Left lung (tissue), 10 donors: ENCODE measurements around the gene PSMD1. TPM values are rescaled to one million over a fixed set of nuclear protein-coding genes. Genes with fewer than 3 reads are reported as not detected.

Source experiments
- ATAC-seq: fragments of 200-7000 bp; cut with Tn5 transposase; one replicate; pipeline ENCODE4 v1.9.1; 2020; ENCODE audit warnings: moderate library complexity
- DNase-seq, 4 donors: peaks; one replicate each; pipeline ENCODE4 v3.0.0-alpha.2; 2013 to 2020
- H3K27ac ChIP-seq, 2 donors: fragments of 200-600 bp; sonication (generic) in 1 of 2; one replicate each; pipeline versions ENCODE4 v1.5.0 to v1.8.0; 2020 to 2021
- H3K27me3 ChIP-seq, 2 donors: fragments of 200-600 bp; sonication (generic) in 1 of 2; one replicate each; pipeline versions ENCODE4 v1.5.0 to v1.8.0; 2020 to 2021
- H3K36me3 ChIP-seq, 2 donors: fragments of 200-600 bp; sonication (generic) in 1 of 2; one replicate each; pipeline versions ENCODE4 v1.5.0 to v1.8.0; 2020 to 2021
- H3K4me1 ChIP-seq, 2 donors: fragments of 200-600 bp; one replicate each; pipeline ENCODE4 v1.8.0; 2021
- H3K4me3 ChIP-seq, 2 donors: fragments of 200-600 bp; sonication (generic) in 1 of 2; one replicate each; pipeline versions ENCODE4 v1.5.0 to v1.8.0; 2020 to 2021; ENCODE audit warnings: mild to moderate bottlenecking in 1 of 2
- H3K9me3 ChIP-seq, 2 donors: fragments of 200-600 bp; sonication (generic) in 1 of 2; one replicate each; pipeline versions ENCODE4 v1.5.0 to v1.8.0; 2020 to 2021
- intact Hi-C, 2 donors: fragments of 100-400 bp; cut with DNase I; formaldehyde crosslinking; loops; one replicate each; pipeline versions ENCODE4 v1.11.2 to v1.14.2; 2022
- polyA plus RNA-seq, 6 donors: library from polyadenylated mRNA; unstranded; fragments of 120-200 nt; gene quantifications; one replicate each; pipeline ENCODE4 v1.2.1, GENCODE V29; 2013; ENCODE audit not compliant: insufficient read length in 6 of 6
- total RNA-seq, 2 donors: library from RNA; stranded (reverse); fragmentation: NEBNext Ultra II Directional; extraction: Animal tissue kit (Norgen Biotek cat#: 25700); gene quantifications; one replicate each; pipeline ENCODE4 v1.2.1, GENCODE V29; 2021
- TF ChIP-seq, protein P1 (sequence below), 2 donors: fragments of 200-600 bp; sonication (generic) in 1 of 2; IDR thresholded peaks; one replicate each; pipeline versions ENCODE4 v1.5.0 to v1.8.0; 2021; ENCODE audit warnings: antibody characterized with exemption in 2 of 2
- donor health status: DM: no; HTN: yes; CAD: no.
- donor health status: DM: no; HTN: no; CAD: no.

Gene PSMD1
- total and polyA plus RNA-seq, 8 donors = 62.9 to 118 (median 75.9) TPM

GRCh38 chr2:231184319-231184718 lies 127.7 kb downstream of the PSMD1 start:
- intact Hi-C loops = no loop called here
- H3K4me3 ChIP-seq = no peak overlapping the region
- peaks cover 0 to 42% of the 10 kb centered on the region in 2 donors for H3K4me1 ChIP-seq
- no peaks in the 10 kb centered on the region for H3K36me3 ChIP-seq
- no peaks in the 10 kb centered on the region for H3K27me3 ChIP-seq
- no peaks in the 10 kb centered on the region for H3K9me3 ChIP-seq
- TF ChIP-seq, protein P1, sequence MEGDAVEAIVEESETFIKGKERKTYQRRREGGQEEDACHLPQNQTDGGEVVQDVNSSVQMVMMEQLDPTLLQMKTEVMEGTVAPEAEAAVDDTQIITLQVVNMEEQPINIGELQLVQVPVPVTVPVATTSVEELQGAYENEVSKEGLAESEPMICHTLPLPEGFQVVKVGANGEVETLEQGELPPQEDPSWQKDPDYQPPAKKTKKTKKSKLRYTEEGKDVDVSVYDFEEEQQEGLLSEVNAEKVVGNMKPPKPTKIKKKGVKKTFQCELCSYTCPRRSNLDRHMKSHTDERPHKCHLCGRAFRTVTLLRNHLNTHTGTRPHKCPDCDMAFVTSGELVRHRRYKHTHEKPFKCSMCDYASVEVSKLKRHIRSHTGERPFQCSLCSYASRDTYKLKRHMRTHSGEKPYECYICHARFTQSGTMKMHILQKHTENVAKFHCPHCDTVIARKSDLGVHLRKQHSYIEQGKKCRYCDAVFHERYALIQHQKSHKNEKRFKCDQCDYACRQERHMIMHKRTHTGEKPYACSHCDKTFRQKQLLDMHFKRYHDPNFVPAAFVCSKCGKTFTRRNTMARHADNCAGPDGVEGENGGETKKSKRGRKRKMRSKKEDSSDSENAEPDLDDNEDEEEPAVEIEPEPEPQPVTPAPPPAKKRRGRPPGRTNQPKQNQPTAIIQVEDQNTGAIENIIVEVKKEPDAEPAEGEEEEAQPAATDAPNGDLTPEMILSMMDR (IDR thresholded peaks at IDR 0.05) = no peak
- H3K27ac ChIP-seq = no peak overlapping the region
- ATAC-seq (no peak), DNase-seq (no peak)

- Histone ChIP-seq H3K9me3 (no peaks in the 10 kb centered on the region), H3K4me1 (peaks cover 0 to 34% of the 10 kb centered on the region in 2 donors), H3K4me3 (no peak overlapping the region), H3K36me3 (no peaks in the 10 kb centered on the region), H3K27ac (no peak overlapping the region), H3K27me3 (peaks cover 0 to 4% of the 10 kb centered on the region in 2 donors)
- no peak for DNase-seq
- TF ChIP-seq, protein P1 (IDR thresholded peaks at IDR 0.05) = no peak
- ATAC-seq = no peak
- intact Hi-C loops = loop anchor here in 1 of 2 donors (5.0 kb wide), 1 partner anchor 73 kb away; no protein-coding TSS in a partner anchor
These were observed 128.5 kb downstream of the PSMD1 start for GRCh38 chr2:231185050-231185725.

DNA sequence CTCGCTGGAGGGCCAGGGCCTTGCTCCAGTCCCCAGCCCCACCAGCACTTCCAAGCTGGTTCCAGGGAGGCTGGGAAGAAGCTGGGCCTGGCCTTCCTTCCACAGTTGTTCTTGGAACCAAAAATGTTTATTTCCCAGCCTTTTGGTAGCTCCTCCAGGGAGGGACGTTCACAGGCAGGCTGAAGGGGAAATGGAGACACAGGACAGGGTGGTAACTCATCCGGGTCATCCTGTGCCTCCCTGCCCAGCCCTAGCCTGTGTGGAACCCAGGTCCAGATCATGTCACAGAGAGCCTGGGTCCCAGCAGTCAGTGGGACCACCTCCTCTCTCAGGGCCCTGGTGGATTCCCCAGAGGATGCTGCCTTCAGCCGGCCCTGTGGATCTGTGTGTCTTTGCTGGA lies 129.2 kb downstream of the PSMD1 start:
- H3K4me3 ChIP-seq = no peak overlapping the region
- no peak overlapping the region for H3K27ac ChIP-seq
- peaks cover 4 to 34% of the 10 kb centered on the region in 2 donors for H3K4me1 ChIP-seq
- DNase-seq (no peak), ATAC-seq (no peak)
- no peaks in the 10 kb centered on the region for H3K36me3 ChIP-seq
- intact Hi-C loops = loop anchor here in 1 of 2 donors (5.0 kb wide), 1 partner anchor 74 kb away; no protein-coding TSS in a partner anchor
- no peaks in the 10 kb centered on the region for H3K9me3 ChIP-seq
- peaks cover 0 to 11% of the 10 kb centered on the region in 2 donors for H3K27me3 ChIP-seq
- TF ChIP-seq, protein P1 (IDR thresholded peaks at IDR 0.05) = no peak

- Histone ChIP-seq H3K27me3 (peaks cover 0 to 13% of the 10 kb centered on the region in 2 donors), H3K27ac (no peak overlapping the region), H3K4me3 (no peak overlapping the region), H3K4me1 (peaks cover 4 to 35% of the 10 kb centered on the region in 2 donors), H3K9me3 (no peaks in the 10 kb centered on the region), H3K36me3 (no peaks in the 10 kb centered on the region)
- TF ChIP-seq, protein P1 (IDR thresholded peaks at IDR 0.05) = no peak
- DNase-seq = no peak
- intact Hi-C loops = loop anchor here in 1 of 2 donors (5.0 kb wide), 1 partner anchor 74 kb away; no protein-coding TSS in a partner anchor
- ATAC-seq = no peak
These were observed 129.7 kb downstream of the PSMD1 start for GRCh38 chr2:231186325-231186724.

- no peak for ATAC-seq
These were observed 131.3 kb downstream of the PSMD1 start for GRCh38 chr2:231187736-231188505.

More at GRCh38 chr2:231187736-231188505, 131.3 kb downstream of the PSMD1 start:
- peak overlapping the region in 1 of 2 donors; percentile 13 for H3K27ac ChIP-seq
- DNase-seq = no peak
- peaks cover 0 to 13% of the 10 kb centered on the region in 2 donors for H3K27me3 ChIP-seq
- no peaks in the 10 kb centered on the region for H3K36me3 ChIP-seq
- H3K9me3 ChIP-seq = no peaks in the 10 kb centered on the region
- H3K4me1 ChIP-seq = peaks cover 4 to 22% of the 10 kb centered on the region in 2 donors
- TF ChIP-seq, protein P1 (IDR thresholded peaks at IDR 0.05) = no peak
- intact Hi-C loops = loop anchor here in 1 of 2 donors (5.0 kb wide), 1 partner anchor 76 kb away; no protein-coding TSS in a partner anchor
- H3K4me3 ChIP-seq = no peak overlapping the region
